Stimulated activated CD8-positive, alpha-beta memory T cell treated with anti-CD3 and anti-CD28 coated beads, Interleukin-15, amount 100 ng/mL, for 48 hours (primary cell): ENCODE measurements around the gene INO80B.
A peak's percentile ranks its signal among the peaks of the same experiment; 100 is the strongest.
"Not testable (repeated sequence)": the region's sequence is repeated elsewhere in the genome, so short reads cannot be mapped to it uniquely, and the experiment has no call there.

Experiments used
- DNase-seq, 2 donors: peaks; one replicate each; pipeline ENCODE4 v3.0.0-alpha.2; 2020; ENCODE audit warnings: low read depth in 2 of 2

INO80B gene

DNA sequence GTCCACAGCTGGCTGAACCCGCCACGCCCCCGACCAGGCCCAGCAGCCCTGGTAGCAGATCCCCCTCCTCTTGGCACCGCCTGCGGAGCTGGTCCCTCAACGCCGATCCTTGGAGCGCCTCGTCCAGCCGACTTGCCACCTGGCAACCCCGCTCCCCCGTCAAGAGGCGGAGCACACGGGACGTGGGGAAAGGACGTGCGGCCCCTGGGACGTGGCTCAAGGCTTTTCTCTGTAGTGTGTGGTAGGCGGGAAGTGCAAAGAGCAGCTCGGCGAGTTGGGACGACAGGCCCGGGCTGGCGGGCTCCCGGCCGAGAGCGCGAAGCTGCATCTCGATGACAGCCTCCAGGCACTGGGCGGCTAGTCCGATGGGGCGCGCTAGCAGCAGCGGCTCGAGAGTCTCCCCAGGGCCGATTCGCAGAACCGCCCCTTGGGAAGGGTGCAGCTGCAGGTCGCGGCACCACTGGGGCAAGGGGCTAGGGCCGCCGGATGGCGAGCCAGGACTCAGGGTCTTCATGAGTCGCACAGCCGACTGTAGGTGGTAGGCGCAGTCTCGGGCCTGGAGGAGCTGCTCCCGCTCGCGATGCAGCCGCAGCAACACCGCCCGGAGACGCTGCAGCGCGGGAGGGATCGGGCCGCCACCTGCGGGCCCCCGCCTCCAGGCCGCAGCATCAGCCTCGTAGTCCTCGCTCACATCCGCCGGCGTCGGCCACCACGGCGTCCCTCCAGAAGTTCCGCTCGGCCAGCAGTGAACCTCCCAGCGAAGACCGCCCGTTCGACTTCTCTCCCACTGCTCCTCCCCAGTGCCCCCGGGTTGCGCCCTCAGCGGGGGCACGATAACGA is 27.3 kb downstream of the INO80B start:
- peak; percentile 41 to 49 for DNase-seq

GRCh38 chr2:74482801-74483674 is 28.2 kb downstream of the INO80B start, which contains the start of the genes CCDC142 and TTC31:
TSS of gene CCDC142 (minus strand) at chr2:74482998. CDS start at chr2:74482837, 161 bp downstream.
TSS of gene TTC31 (plus strand) at chr2:74483081. CDS start at chr2:74483096, 15 bp downstream.
- DNase-seq: peak; percentile 86 to 87

DNA sequence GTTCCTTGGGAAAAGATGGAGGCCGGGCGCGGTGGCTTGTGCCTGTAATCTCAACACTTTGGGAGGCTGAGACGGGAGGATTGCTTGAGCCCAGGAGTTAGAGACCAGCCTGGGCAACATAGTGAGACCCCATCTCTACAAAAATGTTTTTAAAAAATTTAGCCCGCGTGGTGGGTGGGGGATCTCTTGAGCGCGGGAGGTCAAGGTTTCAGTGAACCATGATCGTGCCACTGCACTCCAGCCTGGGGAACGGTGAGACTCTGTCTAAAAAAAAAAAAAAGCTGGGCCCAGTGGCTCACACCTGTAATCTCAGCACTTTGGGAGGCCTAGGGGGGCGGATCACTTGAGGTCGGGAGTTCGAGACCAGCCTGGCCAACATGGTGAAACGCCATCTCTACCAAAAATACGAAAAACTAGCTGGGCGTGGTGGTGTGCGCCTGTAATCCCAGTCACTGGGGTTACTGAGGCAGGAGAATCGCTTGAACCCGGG is 28.8 kb downstream of the INO80B start:
- not testable (repeated sequence) for DNase-seq

GRCh38 chr2:74486141-74486540 is 31.3 kb downstream of the INO80B start:
- no peak for DNase-seq

DNA sequence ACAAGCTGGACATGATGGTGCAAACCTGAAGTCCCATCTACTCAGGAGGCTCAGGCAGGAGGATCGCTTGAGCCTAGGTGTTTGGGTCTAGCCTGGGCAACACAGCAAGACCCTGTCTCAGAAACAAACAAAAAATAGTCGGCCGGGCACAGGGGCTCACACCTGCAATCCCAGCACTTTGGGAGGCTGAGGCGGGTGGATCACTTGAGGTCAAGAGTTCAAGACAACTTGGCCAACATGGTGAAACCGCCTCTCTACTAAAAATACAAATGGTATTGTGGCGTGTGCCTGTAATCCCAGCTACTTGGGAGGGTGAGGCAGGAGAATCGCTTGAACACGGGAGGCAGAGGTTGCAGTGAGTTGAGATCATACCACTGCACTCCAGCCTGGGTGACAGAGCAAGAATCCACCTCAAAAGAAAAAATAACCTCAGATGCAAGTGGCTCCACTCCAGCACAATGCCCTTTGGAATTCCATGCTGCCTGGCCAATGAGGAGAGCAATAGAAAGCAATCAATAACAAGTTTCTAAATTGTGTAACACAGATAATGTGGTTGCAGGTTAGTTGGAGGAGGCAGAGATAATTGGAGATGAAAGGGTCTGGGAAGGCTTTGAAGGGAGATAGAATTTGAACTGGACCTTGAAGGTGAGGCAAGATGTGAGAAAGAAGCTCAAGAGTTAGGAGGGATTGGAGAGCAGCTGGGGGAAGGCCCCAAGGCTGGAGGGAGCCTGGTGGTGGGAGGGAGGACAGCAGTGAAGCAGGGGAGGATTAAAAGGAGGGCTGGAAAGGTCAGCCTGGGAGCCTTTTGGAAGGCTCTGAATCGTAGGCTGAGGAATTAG is 34.0 kb downstream of the INO80B start:
- no peak for DNase-seq

DNA sequence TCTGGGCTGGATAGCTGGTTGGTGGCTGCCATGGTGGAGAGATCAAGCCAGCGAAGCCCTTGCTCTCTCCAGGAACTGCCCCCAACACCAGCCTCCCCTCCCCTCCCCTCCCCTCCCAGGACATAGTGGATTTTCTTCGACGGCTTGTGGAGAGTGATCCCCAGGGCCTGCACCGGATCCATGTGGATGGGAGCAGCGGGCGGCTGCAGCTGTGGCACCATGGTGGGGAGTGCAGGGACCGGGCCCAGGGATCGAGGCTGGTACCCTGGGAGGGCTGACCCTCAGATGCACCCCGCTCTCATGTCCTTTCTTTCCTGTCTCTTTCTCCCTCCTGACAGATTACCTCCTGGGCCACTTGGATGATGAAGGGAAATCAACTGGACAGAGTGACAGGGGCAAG is 35.0 kb downstream of the INO80B start:
- no peak for DNase-seq

- no peak for DNase-seq
Measured at GRCh38 chr2:74491648-74492544, 37.0 kb downstream of the INO80B start.

- no peak for DNase-seq
Measured at GRCh38 chr2:74493546-74493945, 38.7 kb downstream of the INO80B start.

DNA sequence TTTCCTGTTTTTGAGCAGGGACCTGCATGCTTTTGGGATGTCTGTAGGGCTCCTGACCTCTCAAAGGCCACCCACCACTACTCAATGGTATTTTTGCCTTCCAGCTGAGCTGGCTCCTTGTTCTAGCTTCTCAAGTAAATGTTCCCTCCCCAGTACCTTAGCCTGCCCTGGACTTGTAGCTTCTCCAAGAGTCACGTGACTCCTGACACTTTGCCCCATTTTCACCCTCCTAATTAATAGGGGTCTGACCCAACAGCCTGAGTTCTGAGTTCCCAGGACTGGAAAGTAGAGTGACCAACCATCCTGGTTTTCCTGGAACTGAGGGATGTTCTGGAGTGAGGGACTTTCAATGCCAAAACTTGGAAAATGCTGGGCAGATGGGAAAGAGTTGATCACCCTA is 40.6 kb downstream of the INO80B start:
- no peak for DNase-seq

DNA sequence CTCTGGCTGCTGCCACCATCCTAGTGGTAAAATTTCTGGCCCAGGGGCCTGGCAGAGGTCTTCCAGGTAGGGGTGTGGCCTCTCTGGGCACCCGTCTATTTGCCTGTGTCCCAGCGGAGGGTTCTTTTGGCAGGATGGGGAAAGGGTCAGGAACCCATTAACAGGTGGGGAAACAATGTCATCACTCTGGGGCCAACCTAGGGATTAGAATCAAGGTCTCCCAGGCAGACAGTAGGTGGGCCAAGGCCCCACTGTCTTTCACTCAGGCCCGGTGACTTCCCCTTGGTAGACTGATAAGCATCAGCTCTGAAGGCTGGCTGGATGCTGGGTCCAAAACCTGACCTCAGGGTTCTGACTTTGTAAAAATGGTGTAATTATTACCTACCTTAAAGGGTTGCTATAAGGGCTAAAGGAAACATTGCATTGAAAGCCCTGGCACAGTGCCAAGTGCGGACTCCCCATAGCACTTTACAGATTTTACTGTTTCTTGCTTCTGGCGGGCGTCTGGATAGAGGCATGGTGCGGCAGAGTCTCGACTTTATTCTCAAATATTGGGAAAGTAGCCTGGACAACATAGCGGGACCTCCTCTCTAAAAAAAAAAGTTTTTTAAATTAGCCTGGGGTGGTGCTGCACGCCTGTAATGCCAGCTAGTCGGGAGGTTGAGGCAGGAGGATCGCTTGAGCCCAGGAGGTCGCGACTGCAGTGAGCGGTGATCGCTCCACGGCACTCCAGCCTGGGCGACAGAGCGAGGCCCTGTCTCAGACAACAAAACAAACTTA is 42.3 kb downstream of the INO80B start:
- no peak for DNase-seq

GRCh38 chr2:74497777-74498499 is 43.1 kb downstream of the INO80B start:
- no peak for DNase-seq

DNA sequence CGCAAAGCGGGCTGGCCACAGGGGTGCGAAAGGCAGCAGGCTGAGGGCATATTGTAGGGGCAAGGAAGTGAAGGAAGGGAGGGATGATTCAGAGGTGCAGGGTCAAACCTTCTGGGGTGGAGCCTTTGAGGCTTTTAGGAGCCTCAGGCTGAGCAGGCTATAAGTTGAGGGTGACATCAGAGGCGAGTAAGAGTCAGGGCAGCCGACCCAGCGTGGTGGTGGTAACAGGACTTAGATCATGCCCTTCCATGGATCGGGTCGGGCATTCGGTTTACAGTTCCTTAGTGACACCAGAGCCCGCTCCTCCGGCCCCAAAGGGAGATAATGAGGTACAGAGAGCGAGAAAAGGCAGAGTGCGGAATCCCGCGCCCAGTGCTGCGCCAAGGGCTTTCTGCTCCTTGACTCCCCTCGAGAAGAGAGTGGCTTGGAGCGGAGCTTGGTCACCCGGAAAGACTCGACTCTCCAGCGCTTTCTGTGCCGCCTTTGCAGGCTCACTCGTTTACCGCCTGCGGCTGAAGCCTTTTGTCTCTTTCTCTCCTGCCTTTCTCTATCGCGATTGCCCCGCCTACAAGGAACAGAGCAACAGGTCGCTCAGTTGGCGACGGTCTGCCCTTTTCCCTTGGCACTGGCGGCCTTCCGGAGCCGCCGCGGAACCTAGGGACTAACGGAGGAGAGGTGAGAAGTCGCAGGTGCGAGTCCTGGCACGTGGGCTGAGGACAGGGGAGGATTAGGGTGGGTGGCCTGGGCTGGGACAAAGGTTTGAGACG is 43.8 kb downstream of the INO80B start:
- no peak for DNase-seq

DNA sequence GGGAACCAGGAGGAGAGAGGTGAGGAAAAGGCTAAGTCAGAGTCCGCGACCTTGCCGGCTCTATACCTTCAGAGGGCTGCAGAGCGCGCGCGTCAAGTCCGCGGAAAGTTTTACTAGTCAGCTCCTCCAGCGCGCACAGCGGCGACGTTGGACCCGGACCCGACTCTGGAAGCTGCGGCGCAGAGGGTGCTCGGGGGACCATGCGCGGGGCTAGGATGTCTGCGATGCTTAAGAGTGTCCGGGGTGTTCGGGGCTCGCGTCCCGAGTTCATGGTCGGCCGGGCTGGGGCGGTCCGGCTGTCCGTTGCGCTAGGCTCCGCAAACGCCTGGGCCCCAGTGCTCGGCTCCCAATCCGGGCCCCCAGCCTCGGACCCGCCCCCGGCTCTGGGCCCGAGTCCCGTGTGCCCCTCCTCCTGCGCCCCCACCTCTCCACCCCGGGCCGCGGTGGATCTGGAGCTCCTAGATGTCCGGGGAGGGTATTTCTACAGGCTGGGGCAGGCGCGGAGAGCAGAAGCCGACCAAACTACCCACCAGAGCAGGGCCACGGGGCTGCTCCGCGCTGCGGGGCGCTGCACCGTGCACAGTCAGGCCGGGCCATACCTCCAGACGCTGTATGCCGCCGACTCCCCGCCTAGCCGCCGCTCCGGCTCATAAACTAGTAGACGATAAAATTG is 44.5 kb downstream of the INO80B start, which contains the start of gene LBX2:
TSS of gene LBX2 (minus strand) at position 337 of the 673 bp plus-strand sequence. CDS start at position 271, 66 bp downstream.
- no peak for DNase-seq

GRCh38 chr2:74499940-74500577 is 45.2 kb downstream of the INO80B start:
- DNase-seq: no peak

DNA sequence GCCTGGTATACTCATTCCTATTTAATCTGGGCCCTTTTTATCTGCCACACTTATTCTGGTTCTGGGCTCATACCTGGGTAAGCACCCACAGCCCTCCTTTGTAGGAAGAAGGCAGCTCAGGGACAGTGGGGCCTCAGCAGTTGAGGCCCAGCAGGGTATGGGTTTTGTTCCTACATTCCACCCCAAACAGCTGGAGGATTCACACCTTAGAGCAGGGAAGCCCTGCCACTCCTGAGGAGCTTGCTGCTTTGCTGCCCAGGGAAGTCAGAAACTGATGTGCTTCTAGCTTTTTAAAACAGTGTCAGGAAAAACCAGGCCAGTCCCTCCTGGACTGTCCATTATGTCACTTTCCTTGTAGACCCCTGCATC is 45.7 kb downstream of the INO80B start:
- no peak for DNase-seq

DNA sequence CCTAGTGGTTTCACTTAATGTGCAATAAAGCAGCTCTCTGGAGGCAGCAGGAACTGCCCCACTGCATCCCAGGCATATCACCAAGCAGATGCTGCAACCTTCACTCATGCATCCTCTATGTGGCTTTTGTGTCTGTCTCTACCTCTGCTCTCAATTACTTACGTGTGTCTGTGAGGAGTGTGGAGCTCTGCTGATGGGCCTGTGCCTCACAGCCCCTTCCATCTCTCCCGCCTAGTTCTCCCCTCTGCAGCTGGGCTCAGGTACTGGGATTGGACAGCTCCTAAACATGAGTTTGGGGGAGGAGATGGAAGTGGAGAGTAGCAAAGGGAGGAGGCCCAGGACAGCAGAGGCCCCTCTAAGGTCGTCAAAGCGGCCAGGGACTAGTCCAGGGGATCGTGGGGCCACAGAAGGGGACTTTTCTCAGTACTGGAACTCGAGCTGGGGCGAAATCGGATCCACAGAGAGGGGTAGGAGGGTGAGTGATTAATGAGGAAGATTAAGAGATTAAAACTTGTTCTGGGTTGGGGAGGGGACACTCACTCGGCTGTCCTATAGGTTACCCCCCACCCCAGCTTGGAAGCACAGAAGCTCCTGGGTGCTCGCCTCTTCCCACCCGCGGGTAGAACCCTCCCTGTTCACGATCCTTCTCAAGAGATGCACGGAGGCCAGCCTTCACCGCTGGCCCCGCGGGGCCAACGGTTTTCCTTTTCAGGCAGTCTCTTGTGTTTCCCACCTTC is 46.6 kb downstream of the INO80B start:
- no peak for DNase-seq
